ENCODE measurements around the gene KCNIP4.

DNA sequence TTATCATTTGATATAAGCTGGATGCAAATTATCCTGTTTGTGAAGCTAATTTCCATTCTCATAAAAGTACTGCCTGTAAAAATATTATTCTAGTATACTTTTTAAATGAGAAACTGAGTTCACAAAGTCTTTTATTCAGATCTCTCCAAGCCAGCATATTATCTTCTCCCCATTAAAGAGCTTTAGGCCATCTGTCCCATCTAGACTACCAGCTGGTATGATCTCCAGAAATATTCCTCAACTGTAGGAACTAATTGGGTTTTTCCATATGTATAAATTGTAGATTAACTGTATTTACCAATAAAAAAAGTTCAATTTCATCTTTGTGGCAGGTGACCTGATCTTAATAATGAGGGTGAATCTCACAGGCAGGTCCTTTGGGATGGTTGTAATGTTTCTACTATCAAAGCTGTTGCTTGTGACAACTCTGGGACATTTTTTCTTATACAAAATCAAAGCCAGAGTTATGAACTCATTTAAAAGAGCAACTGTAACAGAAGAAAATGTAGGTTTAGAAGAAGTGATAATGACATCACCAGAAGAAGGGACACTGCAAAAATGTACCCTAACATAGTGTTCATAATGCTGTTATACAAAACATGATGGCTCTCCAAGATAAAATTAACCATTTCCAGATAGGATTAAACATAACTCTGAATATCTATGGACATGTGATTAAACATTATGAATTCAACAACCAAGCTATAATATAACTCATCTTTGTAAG is 132.8 kb downstream of the KCNIP4 start:
- TF ChIP-seq POLR2A (IDR thresholded peaks at IDR 0.05): no peak
- TF ChIP-seq, protein P1, sequence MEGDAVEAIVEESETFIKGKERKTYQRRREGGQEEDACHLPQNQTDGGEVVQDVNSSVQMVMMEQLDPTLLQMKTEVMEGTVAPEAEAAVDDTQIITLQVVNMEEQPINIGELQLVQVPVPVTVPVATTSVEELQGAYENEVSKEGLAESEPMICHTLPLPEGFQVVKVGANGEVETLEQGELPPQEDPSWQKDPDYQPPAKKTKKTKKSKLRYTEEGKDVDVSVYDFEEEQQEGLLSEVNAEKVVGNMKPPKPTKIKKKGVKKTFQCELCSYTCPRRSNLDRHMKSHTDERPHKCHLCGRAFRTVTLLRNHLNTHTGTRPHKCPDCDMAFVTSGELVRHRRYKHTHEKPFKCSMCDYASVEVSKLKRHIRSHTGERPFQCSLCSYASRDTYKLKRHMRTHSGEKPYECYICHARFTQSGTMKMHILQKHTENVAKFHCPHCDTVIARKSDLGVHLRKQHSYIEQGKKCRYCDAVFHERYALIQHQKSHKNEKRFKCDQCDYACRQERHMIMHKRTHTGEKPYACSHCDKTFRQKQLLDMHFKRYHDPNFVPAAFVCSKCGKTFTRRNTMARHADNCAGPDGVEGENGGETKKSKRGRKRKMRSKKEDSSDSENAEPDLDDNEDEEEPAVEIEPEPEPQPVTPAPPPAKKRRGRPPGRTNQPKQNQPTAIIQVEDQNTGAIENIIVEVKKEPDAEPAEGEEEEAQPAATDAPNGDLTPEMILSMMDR (IDR thresholded peaks at IDR 0.05): no peak
